Amniotic epithelial cell (primary cell): Measurements from ENCODE around the gene LTBP1.
"Not testable (repeated sequence)": the region's sequence is repeated elsewhere in the genome, so short reads cannot be mapped to it uniquely, and the experiment has no call there.

Experiments
- DNase-seq: peaks from one replicate; pipeline ENCODE4 v3.0.0-alpha.2; 2010; ENCODE audit warnings: low read depth

Gene LTBP1

GRCh38 chr2:33142810-33143209 is 196.1 kb downstream of the LTBP1 start:
- no peak for DNase-seq

- no peak for DNase-seq
Measured at GRCh38 chr2:33144243-33144642, 197.5 kb downstream of the LTBP1 start.

- no peak for DNase-seq
Measured at GRCh38 chr2:33145459-33145858, 198.7 kb downstream of the LTBP1 start.

- no peak for DNase-seq
Measured at GRCh38 chr2:33146102-33146501, 199.3 kb downstream of the LTBP1 start.

- DNase-seq, result peak; percentile 88
Measured at GRCh38 chr2:33153008-33153407, 206.3 kb downstream of the LTBP1 start.

GRCh38 chr2:33158482-33159003 is 211.8 kb downstream of the LTBP1 start:
- DNase-seq, result peak; percentile 87

GRCh38 chr2:33160191-33160590 is 213.4 kb downstream of the LTBP1 start:
- peak; percentile 49 for DNase-seq

GRCh38 chr2:33166287-33166881 is 219.6 kb downstream of the LTBP1 start:
- DNase-seq, result no peak

GRCh38 chr2:33167622-33168245 is 221.0 kb downstream of the LTBP1 start:
- DNase-seq, result no peak

GRCh38 chr2:33168425-33168824 is 221.7 kb downstream of the LTBP1 start:
- DNase-seq, result no peak

- DNase-seq, result no peak
Measured at GRCh38 chr2:33168922-33169321, 222.2 kb downstream of the LTBP1 start.

GRCh38 chr2:33170251-33170650 is 223.5 kb downstream of the LTBP1 start:
- not testable (repeated sequence) for DNase-seq

- DNase-seq, result peak; percentile 32
Measured at GRCh38 chr2:33177627-33178026, 230.9 kb downstream of the LTBP1 start.

GRCh38 chr2:33178209-33178608 is 231.5 kb downstream of the LTBP1 start:
- peak; percentile 45 for DNase-seq

- no peak for DNase-seq
Measured at GRCh38 chr2:33180915-33181314, 234.2 kb downstream of the LTBP1 start.

GRCh38 chr2:33181466-33181865 is 234.7 kb downstream of the LTBP1 start:
- no peak for DNase-seq

GRCh38 chr2:33184041-33184440 is 237.3 kb downstream of the LTBP1 start:
- DNase-seq, result peak; percentile 87

- no peak for DNase-seq
Measured at GRCh38 chr2:33186937-33187336, 240.2 kb downstream of the LTBP1 start.

- no peak for DNase-seq
Measured at GRCh38 chr2:33188799-33189198, 242.0 kb downstream of the LTBP1 start.

- peak; percentile 70 for DNase-seq
Measured at GRCh38 chr2:33190393-33190937, 243.7 kb downstream of the LTBP1 start.

- DNase-seq, result no peak
Measured at GRCh38 chr2:33195891-33196290, 249.1 kb downstream of the LTBP1 start.

- no peak for DNase-seq
Measured at GRCh38 chr2:33196700-33197099, 249.9 kb downstream of the LTBP1 start.

GRCh38 chr2:33197198-33197938 is 250.6 kb downstream of the LTBP1 start:
- DNase-seq, result no peak
